HG03521 (cell line): Measurements from ENCODE around the gene EPB41L4A.
"Not testable (repeated sequence)": the region's sequence is repeated elsewhere in the genome, so short reads cannot be mapped to it uniquely, and the experiment has no call there.

ENCODE experiments used
- ATAC-seq: cut with Tn5 transposase; IDR thresholded peaks from one replicate; pipeline ENCODE4 v1.9.1; 2021; ENCODE audit warnings: mild to moderate bottlenecking, moderate library complexity; ENCODE audit not compliant: unreplicated experiment

The EPB41L4A gene

GRCh38 chr5:112264151-112264550, 154.9 kb downstream of the EPB41L4A start:
- ATAC-seq: no peak

- ATAC-seq: no peak
Measured at GRCh38 chr5:112263469-112263868, 155.6 kb downstream of the EPB41L4A start.

DNA sequence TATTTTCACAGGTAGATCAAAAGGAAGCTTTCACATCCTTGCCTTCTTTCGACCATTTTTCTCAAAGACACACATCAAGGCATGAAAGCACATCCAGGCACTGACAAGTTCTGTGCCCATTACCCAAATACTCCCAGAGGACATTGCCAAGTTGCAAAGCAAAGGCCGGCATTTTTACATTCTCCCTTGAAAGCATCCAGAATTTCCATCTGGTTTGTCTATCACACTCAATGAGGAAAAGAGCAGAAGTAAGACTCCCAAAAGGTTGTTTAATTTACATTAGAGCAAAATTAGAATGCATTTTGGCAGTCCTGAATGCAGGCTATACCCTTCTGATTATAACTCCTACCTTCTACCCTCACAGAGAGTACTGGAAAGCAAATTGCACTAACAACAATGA, 160.5 kb downstream of the EPB41L4A start:
- ATAC-seq: no peak

GRCh38 chr5:112257976-112258375, 161.1 kb downstream of the EPB41L4A start:
- ATAC-seq: no peak

DNA sequence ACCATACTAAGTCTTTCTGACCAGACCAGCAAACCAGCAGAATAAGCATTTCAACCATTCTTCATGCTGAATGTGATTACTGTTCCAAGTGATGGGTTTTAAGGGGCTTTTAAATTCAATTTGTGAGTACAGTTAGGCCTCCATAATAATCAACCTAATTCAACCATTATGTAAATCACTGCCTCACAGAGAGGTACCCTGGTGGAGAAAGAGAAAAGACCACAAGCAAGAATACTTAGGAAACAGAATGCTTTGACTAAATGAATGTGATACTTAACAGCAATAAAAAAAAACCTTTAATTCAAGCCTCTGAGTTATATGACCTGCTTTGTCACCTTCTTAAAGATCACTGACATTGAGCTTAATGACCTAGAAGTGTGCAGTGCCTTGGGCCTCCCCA, 162.1 kb downstream of the EPB41L4A start:
- ATAC-seq: no peak

DNA sequence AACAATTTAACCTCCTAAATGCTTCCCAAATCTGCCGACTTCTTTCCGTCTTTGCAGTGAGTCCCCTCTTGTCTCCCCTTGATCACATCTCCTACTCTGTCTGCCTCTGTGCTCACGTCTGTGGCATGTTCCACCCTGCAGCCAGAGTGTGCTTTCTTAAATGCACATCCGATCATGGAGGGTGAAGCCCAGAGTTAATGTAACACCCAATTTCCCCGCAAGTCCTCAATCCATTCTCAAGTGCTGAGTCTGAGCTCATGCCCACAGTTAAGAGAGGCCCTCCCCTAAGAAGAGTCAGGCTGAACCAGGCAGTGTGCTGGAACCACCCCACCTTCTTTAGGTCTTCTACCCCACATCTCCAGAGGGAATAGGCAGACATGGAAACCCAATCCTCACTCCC, 164.8 kb downstream of the EPB41L4A start:
- ATAC-seq: no peak

DNA sequence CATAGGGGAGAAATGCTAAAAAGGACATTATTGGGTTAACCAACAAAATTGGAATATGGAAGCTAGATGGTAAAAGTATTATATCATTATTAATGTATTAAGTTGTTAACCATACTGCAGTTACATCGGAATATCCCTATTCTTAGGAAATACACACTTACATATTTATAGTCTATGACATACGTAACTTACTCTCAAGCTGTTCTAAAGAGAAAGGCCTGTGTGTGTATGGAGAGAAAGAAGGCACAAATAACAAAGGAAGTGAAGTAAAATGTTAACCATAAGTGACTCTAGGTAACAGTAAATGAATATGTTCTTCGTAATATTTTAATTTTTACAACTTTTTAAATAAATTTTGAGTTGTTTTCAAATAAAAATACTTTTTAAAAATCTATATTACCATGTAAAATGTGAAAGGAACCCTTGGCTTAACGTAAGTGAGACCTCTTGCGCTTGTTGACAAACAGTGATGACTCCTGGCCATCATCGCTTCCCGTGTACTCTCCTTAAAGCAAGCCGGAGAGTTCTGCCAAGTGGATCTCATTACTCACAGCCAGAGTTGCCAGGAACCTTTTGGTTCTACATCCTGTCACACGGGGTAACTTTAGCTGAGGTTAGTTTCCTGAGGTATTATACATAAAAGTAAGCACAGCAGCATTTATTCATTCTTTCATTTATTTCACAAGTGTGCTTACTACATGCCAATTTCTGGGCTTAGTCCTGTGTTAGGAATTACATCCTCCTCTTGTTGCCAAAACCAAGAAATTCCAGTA, 165.4 kb downstream of the EPB41L4A start:
- ATAC-seq: no peak

DNA sequence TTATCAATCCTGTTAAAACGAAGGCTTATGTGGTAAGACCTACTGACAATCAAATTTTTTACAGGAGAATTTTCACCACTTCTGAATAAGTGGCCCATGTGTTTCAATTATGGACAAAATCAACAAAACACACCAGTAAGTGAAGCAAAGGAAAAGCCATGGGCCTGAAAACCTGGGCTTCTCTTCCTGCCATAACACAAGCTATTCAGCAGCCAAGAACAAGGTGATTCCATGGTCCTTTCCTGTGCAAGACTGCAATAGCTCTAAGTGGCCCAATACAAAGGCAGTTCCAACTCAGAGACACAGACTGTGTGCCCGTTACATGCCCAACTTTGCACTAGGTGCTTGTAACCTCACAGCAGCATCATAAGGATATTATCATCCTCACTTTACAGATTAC, 168.5 kb downstream of the EPB41L4A start:
- no peak for ATAC-seq

DNA sequence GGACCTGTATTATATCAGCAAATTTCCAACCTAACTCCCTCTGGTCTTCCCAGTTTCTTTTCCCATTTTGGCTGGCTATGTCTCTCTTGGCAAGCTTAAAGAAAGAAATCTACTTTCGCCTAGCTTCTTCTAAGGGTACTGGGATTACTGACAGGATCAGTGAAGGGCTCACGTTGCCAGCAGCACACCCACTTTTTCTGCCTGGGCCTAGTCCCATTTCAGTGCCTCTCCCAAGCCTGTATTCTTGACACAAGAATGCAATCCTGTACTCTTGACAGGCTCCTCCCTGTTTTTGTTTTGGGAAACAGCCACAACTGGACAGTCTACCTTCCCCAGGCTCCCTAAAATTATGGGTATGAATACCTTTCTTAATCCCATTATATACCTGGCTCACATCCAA, 170.5 kb downstream of the EPB41L4A start:
- no peak for ATAC-seq

DNA sequence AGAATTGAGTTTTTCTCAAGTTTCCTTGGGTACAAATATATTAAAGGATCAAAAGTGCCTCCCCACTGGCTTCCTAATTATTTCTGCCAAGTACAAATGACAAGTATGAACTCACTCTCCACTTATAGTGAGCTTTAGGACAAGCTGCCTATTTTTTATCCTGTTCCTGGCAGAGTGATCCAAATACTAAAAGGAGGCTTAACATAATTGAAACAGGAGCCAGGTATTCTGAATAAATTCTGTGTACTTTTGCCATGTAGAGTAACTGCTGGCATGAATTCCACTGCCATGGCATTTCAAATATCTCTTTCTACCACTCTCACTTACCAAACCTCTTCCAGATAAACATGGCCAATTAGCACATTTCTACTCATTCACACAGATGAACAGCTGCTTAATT, 171.1 kb downstream of the EPB41L4A start:
- no peak for ATAC-seq

GRCh38 chr5:112245656-112246055, 173.4 kb downstream of the EPB41L4A start:
- ATAC-seq: no peak

DNA sequence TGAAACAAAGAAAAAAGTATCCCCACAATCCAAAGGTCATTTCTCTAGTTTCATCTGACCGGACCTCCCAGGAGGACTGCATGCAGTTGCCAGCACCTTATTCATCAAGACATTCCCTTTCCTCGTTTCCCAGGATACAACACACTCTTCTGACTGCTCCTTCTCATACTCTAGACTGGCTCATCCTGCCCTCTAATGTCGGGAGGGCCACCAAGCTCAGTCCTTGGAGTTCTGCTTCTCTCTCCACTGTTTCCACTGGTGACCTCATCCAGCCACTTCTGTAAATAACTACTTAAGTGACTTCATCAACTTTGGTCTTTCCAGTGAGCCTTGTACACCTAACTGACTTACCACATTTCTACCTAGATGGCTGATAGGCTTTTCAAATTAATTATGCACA, 179.1 kb downstream of the EPB41L4A start:
- ATAC-seq: no peak

DNA sequence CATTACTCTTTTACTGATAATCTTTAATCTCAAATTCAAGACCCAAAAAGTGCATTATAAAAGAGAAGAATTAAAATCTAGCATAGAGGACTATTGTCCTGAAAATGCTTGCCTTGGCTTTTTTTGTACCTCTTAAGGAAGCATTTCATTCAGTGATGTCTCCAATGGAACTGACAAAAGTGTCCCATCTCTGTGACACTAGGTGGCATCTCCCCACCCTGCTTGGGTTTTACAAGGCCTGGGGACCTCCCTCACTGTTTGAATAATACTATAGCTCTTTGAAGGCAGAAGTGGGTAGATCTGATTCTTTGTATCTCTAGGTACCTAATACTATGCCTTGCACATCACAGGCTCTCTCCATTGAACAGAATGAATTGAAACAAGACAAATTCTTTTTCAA, 180.6 kb downstream of the EPB41L4A start:
- ATAC-seq: no peak

DNA sequence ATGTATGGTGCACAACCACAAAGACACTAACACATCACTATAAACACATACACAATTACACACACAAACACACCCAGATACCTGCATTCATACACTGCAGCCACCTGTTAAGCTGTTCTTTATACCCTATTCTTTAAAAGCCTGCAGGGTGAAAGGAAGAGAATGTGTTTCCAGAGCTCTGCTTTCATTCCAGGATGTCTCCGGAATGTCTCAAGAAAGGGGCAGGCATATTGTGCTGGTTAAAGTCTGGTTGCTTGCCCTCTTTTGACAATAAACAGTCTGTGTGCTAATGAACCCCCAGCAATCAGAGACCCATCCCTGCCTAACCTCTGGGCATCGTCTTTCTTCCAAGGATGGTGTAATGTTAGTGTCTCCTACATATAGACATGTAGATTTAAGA, 181.6 kb downstream of the EPB41L4A start:
- no peak for ATAC-seq

DNA sequence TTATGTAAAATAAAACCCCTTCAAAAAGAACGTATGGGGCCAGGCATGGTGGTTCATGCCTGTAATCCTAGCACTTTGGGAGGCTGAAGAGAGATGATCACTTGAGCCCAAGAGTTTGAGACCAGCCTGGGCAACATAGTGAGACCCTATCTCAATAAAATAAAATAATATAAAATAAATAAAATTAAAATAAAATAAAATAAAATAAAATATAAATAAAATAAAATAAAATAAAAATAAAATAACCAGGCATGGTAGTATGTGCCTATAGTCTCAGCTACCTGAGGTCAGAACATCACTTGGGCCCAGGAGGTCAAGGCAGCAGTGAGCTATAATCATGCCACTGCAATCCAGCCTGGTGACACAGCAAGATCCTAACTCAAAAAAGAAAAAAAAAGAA, 185.1 kb downstream of the EPB41L4A start:
- ATAC-seq: no peak

GRCh38 chr5:112232667-112233066, 186.4 kb downstream of the EPB41L4A start:
- no peak for ATAC-seq

DNA sequence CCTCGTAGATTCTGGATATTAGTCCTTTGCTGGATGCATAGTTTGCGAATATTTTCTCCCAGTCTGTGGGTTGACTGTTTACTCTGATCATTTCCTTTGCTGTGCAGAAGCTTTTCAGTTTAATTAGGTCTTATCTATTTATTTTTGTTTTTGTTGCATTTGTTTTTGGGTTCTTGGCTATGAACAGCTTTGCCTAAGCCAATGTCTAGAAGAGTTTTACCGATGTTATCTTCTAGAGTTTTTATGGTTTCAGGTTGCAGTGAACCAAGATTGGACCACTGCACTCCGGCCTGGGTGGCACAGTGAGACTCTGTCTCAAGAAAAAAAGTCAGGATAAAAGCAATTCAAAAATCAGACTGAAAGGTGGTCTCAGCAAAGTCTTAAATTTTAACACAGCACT, 188.5 kb downstream of the EPB41L4A start:
- ATAC-seq: no peak

DNA sequence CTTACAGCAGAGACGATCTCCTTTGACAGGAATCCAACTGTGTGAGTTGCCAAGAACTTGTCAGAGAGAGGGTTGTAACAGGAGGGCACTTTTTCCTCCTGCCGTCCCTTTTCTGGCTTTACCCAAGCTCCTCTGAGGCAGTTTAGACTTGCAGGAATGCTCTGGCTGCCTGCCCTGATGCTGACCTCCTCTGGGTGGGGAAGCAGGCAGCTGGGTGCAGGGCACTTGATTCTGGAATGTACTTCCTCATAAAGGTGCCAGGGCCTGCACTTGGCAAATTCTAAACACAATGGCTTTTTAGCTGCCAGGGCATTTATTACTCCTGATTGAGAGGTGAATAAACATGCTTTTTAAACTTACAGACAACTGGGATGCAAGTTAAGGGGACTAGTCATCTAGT, 190.4 kb downstream of the EPB41L4A start:
- no peak for ATAC-seq

DNA sequence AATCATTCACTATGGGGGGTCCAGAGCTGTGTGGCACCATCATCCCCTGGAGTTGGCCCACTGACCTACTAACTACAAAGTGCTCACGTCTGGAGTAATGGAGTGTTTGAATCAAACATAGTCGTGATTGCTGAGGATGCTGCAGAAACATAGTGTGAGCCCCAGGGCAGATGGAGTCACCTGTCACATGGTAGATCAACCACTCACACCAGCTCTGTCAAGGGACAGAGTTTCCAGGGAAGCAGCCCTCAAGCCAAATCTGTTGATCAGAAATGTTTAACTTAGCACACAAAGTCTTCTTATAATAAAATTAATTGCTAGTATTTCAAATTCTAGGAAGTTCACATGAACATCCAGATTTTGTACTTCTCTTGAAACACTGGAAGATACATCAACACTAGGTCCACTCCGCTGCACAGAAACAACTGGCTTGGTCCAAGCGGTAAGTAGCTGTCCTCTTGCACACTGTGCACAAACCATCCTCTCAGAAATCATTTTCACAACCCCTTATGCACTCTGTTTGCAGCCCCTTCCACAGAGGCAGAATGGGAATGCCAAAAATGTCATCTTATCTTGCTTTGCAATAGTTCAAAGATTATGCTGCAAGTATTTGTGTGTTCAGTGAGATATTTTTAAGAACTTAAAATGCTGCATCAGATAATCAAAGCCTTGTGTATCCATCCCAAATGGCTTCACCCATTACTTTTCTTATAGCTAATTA, 191.0 kb downstream of the EPB41L4A start:
- no peak for ATAC-seq

DNA sequence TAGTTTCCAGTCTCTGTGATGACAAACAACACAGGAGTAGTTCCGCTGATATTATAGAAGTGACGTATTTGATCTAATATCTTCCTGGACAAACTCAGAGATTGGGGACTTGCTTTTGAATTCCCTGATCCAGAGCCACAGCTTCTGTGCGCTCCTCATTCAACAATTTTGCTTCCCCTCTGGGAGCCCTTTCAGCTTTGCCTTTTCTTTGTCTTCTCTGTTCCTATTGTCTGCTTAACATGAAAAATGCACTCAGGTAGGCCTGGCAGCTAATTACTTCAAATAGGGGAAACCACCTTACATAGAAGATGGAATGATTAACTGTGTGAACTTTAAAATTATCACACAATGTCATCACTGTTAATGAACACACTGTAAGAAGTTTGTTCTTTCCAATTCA, 192.9 kb downstream of the EPB41L4A start:
- ATAC-seq: no peak

DNA sequence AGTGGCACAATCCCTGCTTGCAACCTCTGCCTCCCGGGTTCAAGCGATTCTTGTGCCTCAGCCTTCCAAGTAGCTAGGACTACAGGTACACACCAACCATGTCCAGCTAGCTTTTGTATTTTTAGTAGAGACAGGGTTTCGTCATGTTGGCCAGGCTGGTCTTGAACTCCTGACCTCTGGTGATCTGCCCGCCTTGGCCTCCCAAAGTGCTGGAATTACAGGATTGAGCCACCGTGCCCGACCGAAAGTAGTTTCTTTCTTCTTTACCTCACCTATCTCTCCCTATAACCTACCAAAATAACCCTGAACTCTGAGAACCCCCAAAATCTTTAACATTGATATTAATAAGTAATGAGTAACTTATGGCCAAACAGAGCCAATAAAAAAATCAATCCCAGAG, 196.1 kb downstream of the EPB41L4A start:
- not testable (repeated sequence) for ATAC-seq

GRCh38 chr5:112221128-112221527, 197.9 kb downstream of the EPB41L4A start:
- ATAC-seq: no peak

DNA sequence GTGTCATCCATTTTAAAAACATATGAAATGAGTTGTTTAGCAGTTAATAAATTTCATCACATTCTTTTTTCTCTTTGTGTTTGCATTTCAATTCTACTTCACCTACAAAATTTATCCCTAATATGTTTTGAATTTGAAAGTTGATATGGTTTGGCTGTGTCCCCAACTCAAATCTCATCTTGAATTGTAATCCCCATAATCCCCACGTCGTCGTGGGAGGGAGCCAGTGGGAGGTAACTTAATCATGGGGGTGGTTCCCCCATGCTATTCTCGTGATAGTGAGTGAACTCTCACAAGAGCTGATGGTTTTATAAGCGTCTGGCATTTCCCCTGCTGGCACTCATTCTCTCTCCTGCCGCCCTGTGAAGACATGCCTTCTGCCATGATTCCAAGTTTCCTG, 200.1 kb downstream of the EPB41L4A start:
- ATAC-seq: no peak
